HG02870 (cell line): ENCODE results near the gene RNF114.
"Not testable (repeated sequence)": the region's sequence is repeated elsewhere in the genome, so short reads cannot be mapped to it uniquely, and the experiment has no call there.

Experiments
- ATAC-seq: cut with Tn5 transposase; IDR thresholded peaks from one replicate; pipeline ENCODE4 v1.9.1; 2021; ENCODE audit warnings: mild to moderate bottlenecking, moderate library complexity; ENCODE audit not compliant: unreplicated experiment

Gene RNF114

DNA sequence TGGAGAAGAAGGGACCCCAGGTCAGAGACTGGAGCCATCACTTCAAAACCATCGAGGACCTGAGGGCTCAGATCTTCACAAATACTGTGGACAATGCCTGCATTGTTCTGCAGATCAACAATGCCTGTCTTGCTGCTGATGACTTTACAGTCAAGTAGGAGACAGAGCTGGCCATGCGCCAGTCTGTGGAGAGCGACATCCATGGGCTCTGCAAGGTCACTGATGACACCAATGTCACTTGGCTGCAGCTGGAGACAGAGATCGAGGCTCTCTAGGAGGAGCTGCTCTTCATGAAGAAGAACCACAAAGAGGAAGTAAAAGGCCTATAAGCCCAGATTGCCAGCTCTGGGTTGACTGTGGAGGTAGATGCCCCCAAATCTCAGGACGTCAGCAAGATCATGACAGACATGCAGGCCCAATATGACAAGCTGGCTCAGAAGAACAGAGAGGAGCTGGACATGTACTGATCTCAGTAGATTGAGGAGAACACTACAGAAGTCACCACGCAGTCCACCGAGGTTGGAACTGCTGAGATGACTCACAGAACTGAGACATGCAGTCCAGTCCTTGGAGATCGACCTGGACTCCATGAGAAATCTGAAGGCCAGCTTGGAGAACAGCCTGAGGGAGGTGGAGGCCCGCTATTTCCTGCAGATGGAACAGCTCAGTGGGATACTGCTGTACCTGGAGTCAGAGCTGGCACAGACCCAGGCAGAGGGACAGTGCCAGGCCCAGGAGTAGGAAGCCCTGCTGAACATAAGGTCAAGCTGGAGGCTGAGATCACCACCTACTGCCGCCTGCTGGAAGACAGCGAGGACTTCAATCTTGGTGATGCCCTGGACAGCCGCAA lies 21.1 kb downstream of the RNF114 start:
- not testable (repeated sequence) for ATAC-seq

DNA sequence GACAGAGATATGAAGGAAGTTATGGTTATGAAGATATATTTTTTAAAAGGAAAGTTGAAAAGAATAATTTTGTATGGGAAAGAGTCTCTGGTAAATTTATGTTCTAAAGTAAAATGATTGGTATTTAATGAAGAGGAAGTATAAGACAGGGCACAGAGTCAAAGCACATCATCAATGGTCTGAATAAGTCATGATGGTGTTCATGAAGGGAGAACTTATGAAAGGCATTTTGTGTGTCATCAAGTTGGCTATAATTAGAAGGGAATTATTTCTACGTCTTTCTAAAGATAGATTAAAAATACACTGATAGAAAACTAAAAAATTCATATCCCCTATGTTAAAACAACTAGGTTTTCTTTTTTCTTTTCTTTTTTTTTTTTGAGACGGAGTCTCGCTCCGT lies 25.2 kb downstream of the RNF114 start:
- ATAC-seq, result no peak

DNA sequence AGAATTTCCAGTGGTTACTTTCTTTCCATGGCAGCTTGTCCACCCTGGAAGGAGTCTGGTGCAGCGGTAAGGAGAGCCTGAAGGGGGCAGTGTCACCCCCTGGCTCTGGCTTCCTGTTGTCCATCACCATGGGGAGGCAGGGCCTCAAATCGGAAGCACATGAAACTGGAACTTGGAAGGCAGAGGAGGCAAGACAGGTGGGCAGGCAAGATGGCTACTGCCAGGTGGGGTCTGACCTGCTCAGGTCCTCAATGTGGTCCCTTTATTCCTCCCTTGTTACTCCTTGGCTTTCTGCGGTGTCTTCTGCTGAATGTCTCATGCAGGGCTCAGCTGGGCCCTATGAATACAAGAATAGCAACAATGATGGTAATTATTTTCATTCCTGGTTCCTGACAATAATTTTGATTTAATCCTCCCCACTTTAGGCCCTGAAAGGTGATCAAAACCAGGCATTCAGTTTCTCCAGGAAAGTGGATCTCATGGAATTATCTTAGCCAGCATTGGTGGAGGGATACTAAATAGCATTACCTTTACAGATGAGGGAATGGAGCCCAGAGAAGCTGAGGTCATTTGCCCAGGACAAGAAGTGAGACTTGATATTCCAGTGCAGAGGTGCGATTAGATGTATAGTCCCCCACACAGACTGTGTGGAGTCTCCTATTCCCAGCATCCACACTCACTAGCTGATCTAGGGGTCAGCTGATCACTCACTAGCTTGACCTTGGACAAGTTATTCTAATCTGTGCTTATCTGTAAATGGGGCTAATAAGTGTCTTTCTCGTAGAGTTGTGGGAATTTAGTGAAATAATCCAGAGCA lies 29.0 kb downstream of the RNF114 start:
- no peak for ATAC-seq

DNA sequence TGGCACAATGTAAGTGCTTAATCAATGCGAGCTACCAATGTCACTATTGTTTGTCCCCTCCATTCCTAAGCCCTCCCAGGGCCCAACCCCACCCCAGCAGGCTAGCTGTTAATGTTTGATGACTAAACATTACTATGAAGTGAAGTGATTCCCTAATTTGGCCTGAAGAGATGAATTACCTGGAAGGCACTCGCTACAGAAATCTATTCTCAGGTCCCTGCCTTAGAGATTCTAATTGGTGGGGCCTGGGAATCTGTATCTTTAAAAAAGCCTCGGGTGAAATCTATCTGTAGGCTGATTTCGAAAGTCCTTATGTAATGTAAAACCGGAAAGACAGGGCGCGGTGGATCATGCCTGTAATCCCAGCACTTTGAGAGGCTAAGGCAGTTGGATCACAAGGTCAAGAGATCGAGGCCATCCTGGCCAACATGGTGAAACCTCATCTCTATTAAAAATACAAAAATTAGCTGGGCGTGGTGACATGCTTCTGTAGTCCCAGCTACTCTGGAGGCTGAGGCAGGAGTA lies 29.6 kb downstream of the RNF114 start:
- no peak for ATAC-seq

DNA sequence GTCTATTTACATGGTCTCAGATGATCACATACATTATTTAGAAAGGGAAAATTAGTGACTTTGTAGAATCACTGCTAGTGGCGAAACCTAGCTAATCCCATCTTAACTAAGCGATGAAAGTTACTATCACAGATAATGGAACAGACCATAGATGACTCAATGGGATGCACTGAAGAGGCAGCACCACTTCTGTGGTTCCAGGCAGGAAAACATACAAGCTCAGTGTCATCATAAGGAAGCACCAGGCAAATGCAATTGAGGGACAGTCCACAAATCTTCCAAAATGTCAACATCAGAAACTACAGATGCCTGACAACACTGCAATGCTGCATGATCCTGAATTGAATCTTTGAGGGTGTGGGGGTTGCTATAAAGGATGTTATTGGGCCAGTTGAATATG lies 30.7 kb downstream of the RNF114 start:
- no peak for ATAC-seq

DNA sequence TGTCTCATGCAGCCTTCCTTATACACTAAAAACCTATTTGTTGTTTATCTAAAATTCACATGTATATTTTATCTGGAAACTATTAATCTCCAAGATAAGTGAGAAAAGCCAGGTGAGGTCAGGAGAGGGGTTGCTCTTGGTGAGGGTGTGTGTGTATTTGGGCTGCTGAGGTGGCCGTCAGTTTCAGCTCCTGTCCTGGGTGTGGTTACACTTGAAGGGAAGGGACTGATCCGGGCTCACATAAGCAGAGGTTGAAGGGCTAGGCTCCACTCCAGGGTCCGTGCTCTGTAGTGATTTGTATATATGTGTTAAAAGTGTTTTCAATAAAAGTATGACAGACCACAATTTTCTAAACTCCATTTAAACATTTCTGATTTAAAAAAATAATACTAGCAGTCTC lies 33.0 kb downstream of the RNF114 start:
- no peak for ATAC-seq

DNA sequence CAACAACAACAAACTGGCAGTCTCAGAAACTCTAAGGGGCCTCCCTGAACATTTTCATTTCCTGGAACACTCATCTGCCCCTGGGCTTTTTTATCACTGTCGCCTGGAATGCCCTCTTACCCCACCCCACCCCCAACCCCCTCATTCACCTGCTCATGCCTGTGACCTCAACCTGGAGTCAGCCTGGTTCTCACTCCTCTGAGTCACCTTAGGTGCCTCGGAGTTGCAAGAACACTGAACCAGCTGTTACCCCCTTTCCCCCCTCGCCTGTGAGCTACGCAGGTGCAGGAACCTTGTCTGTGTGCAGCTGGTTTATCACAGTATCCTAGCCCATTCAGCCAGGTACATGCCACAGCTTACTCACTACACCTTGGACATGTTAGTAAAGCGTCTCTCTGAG lies 33.7 kb downstream of the RNF114 start:
- ATAC-seq, result no peak

DNA sequence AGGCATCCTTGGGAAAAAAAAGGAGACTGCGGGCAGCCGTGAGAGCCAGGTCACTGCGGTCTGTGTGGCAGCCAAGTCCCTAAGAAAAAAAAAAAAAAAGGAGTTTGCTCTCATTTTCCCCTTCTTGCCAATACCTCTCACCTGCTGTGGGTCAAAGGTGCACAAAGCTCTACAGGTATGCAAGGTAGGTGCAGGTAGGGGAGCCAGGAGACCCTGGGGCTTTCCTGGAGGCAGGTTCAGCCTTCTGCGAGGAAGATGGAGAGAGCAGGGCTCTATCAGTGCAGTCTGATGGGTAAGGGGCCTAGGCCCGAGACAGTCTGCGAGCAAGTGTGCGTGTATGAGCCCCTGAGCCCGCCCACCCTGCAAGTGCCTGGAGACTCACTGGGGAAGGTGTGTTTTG lies 34.3 kb downstream of the RNF114 start:
- no peak for ATAC-seq

DNA sequence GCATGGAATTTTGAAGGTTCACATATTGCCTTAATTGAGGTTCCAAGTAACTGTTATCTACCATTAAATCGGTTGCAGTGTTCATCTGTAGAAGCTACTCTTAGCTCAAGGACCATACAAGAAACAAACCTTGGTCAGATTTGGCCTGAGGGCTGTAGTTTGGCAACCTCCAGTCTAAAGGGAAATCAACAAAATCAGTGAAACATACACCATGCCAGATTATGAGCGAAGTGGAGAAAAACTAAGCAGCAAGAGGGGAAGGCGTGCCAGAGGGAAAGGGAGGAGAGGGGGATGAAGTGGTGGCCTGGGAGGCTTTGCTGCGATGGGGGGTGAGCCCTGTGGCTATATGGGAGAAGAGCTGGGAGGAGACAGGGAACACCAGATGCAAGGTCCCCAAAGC lies 37.8 kb downstream of the RNF114 start:
- ATAC-seq, result no peak

DNA sequence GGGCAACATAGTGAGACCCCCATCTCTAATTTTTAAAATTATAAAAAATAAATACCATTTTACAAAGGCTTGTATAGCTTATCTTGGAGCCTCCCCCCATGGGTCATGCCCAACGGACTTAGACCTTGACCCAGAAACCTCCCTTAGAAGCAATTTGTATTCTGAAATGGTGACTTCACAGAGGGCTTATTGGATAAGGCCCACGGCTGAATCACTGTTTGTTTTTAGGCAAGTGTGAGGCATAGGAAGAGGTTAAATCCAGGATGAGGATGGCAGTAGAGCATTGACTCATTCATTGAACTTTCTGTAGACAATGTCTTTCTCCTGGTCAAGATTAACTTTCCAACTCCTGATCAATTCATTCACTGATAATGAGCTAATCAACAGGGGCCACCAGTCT lies 40.3 kb downstream of the RNF114 start:
- no peak for ATAC-seq

DNA sequence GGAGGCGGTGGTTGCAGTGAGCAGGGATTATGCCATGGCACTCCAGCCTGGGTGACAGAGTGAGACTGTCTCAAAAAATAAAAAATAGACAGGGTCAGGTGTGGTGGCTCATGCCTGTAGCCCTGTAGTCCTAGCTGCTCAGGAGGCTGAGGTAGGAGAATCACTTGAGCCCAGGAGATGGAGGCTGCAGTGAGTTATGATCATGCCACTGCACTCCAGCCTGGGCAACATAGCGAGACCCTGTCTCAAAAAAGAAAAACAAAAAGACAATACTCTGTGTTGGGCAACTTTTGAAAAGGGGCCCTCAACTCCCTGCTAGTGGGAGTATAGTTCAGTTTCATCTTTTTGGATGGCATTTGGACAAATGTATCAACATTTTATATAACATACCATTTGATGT lies 41.5 kb downstream of the RNF114 start:
- ATAC-seq, result not testable (repeated sequence)

DNA sequence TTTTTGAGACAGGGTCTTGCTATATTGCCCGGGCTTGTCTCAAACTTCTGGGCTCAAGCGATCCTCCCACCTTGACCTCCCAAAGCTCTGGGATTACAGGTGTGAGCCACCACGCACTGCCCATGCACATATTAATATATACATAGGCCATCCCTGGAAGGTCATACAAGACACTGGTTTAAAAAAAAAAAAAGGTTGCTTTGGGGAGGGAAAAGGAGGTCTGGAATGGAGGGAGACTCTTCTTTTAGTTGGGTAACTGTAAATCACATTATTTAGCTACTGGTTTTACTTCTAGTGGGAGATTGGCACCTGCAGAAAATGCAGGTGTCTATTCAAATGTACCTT lies 42.5 kb downstream of the RNF114 start:
- ATAC-seq, result no peak

DNA sequence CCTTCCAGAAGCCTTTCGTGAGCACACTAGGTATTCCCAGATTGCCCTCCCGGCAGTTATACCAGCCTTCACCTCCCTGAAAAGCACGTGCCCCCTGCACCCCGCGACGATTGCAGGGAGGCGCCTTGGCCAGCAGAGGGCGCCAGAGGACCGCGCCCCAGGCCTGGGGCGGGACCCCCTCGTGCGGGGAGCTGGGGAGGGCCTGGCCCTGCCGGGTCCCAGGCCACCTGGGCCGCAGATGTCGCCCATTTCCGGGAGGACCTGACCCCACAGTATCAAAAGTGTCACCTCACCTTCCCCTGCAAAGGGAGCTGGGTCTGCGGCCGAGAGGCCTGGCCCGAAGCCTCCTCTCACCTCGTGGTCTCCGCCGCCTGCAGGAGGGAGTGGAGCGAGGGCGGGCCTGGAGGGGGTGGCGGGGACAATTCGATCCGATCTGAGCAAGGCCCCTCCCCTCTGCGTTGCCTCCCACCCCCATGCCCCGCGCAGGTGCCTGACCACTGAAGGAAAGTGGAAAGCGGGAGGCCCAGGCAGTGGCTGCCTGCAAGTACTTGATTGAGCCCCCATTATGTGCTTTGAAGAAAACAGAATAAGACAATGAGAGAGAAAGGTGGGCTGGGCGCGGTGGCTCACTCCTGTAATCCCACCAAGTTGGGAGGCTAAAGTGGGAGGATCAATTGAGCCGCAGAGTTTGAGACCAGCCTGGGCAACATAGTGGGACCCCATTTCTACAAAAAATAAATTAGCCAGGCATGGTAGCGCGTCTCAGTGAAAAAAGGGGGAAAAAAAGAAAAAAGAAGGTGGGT lies 43.0 kb downstream of the RNF114 start:
- ATAC-seq, result no peak

DNA sequence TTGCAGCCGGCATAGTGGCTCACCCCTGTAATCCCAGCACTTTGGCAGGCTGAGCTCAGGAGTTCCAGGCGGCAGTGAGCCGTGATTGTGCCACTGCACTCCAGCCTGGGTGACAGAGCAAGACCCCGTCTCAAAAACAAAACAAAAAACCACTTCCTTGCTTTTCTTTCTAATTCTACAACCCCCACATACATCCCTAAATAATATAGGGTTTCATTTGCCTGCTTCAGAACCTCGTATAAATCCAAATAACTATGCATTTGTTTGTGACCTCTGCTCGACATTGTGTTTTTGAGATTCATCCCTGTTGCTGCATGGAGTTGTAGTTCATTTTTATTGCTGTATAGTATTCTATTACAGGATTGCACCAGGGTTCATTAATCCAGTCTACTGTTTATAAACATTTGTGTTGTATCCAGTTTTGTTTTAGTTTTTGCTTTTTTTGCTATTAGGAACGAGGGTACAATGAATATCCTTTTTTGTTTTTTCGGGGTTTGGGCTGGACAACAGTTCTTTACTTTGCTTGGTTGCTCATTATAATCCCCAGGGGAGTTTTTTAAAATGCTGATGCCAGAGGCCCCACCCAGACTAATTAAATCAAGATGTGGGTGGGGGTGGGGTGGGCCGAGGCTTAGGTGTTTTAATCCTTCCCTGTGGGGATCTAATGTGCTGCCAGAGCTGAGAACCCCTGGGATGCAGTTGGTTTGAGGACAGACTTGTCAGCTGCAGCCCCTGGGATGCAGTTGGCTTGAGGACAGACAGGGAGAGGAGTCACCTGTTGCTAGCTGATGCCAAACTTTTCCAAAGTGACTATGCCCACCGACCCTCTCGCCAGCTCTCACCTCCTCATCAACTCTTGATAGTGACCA lies 44.2 kb downstream of the RNF114 start:
- ATAC-seq, result no peak

DNA sequence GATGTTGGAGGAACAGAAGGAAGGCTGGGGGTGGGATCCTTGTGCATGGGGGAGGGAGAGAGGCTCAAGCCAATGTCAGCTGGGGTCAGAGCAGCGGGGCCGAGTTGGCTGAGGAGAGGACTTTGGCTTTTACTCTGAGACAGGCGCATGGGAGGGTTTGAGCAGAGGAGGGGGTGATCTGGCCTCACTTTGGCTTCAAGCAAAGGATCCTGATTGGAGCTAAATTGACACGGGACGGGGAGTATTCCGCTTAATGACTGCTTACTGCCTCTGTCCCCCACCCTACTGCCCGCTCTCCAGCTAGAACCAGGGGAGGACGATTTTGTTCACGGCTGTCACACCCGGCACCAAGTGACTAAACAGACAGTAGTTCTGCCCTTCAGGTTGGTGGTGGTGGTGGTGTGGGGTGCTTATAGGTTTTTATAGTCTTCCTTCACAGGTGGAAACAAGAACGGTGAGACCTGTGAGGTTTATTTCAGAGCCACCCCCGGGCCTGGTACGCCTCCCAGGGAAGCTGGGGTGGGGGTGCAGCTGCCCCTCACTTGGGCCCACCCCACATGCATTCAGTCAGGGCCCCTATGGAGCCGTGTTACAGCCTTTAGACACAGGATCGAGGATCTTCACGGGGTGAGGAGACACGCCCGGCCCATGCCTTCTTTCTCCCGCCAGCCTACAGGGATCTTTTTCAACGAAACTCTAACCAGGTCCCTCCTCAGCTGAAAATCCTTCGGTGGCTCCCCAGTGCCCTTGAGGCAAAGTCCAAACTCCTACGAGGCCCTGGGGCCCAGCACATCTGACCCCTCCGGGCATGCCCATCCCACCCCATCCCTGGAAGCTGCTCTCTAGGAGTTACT lies 45.2 kb downstream of the RNF114 start:
- ATAC-seq, result no peak

DNA sequence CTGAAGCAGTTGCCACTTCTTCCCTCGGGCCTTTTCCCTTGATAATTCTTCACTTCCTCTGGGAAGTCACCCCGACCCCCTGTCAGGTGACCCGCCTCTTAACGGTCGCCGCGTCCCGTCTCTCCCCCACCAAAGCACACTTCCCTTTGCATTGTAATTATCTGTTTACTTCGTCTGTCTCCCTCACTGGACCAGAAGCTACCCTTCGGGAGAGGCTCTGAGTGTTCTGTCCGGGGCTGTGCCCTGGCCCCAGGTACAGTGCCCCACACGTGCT lies 45.8 kb downstream of the RNF114 start:
- ATAC-seq, result no peak

DNA sequence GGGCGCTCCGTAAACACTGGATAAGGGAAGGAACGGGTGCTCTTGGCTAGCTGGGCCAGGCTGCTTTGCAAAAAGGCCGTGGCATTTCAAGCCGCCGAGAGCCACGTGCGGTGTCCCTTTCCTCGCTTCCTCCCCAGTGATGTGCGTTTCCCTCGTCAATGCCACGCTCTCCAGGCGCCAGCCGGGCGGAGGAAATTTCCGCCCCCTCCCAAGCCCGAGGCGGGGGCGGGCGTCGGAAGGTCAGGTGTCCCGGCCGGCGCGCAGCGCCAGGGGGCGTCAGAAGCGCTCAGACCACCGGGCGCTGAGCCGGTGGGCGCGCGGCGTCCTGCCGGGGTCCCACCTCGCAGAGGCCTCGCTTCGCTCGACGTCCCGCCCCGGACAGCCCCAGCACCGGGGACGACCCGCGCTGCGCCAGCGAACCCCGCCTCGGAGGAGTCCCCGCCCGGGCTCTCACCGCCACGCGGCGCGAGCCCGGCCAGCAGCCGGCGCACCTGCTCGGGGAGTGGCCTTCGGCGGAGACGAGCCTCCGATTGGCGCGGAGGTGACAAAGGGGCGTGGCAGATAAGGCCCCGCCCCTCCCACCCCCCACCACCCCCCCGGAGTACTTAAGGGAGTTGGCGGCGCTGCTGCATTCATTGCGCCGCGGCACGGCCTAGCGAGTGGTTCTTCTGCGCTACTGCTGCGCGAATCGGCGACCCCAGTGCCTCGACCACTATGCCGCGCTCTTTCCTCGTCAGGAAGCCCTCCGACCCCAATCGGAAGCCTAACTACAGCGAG lies 46.3 kb downstream of the RNF114 start, which contains the start of gene SNAI1:
Gene SNAI1, plus strand, starts transcription at position 635 of the 777 bp plus-strand sequence. Its CDS starts 80 bp downstream, at position 715.
- peak; percentile 64 for ATAC-seq

DNA sequence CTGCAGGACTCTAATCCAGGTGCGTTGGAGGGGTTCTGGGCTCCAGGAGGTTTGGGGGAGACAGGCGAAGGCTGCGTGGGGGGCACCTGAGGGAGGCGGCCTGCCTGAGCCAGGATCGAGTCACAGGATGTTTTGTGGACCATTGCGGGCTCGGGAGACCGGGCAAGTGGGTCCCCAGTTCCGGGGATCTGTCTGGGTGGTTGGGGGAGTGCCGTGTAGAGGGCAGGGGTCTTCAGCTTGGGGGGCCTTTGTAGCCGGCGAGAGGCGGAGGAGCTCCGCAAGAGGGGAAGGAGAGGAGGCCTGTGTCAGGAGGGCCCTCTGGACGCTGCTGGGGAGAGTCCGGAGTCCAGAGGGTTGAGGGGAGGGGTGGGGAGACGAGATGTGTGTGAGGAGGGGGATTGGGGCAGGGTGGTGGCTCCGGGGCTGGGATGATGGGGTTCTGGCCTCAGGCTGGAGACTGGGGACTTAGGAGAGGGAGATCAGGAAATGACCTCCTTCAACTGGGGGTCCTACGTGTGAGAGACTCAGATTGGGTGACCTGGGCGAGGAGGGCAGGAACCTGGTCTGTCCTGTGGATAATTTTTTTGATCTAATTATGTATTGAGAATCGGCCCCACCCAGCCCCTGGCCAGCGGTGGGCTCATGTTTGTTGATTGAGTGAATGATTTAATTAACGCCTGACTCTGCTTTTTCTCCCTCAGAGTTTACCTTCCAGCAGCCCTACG lies 47.1 kb downstream of the RNF114 start:
- ATAC-seq, result no peak
